ENCODE results near the gene CPLANE2.

The CPLANE2 gene

GRCh38 chr1:16189003-16189402, 48.0 kb downstream of the CPLANE2 start:
- Mint-ChIP-seq H3K36me3 (ENCODE audit: low read depth) (no peaks in the 10 kb centered on the region), H3K9me3 (no peaks in the 10 kb centered on the region), H3K4me1 (peaks cover 18% of the 10 kb centered on the region), H3K4me3 (no peak overlapping the region), H3K27ac (no peak overlapping the region), H3K27me3 (ENCODE audit: low read depth, poor library complexity) (peaks cover 5% of the 10 kb centered on the region)
- DNase-seq, result no peak
- no peak for TF ChIP-seq CTCF (IDR thresholded peaks at IDR 0.05)

- TF ChIP-seq CTCF (IDR thresholded peaks at IDR 0.05), result peak; percentile 94
- H3K4me1 Mint-ChIP-seq, result peaks cover 23% of the 10 kb centered on the region
- peaks cover 5% of the 10 kb centered on the region for H3K27me3 Mint-ChIP-seq (ENCODE audit: low read depth, poor library complexity)
- H3K36me3 Mint-ChIP-seq (ENCODE audit: low read depth), result no peaks in the 10 kb centered on the region
- DNase-seq, result peak; percentile 85
- no peak overlapping the region for H3K27ac Mint-ChIP-seq
- no peaks in the 10 kb centered on the region for H3K9me3 Mint-ChIP-seq
- H3K4me3 Mint-ChIP-seq, result no peak overlapping the region
Observed at GRCh38 chr1:16187748-16188401, 49.1 kb downstream of the CPLANE2 start.

GRCh38 chr1:16186655-16187235, 50.2 kb downstream of the CPLANE2 start:
- H3K27ac Mint-ChIP-seq, result no peak overlapping the region
- no peak for TF ChIP-seq CTCF (IDR thresholded peaks at IDR 0.05)
- no peak overlapping the region for H3K4me3 Mint-ChIP-seq

GRCh38 chr1:16184557-16185303, 52.3 kb downstream of the CPLANE2 start:
- H3K27ac Mint-ChIP-seq, result no peak overlapping the region
- H3K4me3 Mint-ChIP-seq, result no peak overlapping the region
- DNase-seq, result no peak
- no peak for TF ChIP-seq CTCF (IDR thresholded peaks at IDR 0.05)
- H3K4me1 Mint-ChIP-seq, result peaks cover 38% of the 10 kb centered on the region
- H3K36me3 Mint-ChIP-seq (ENCODE audit: low read depth), result no peaks in the 10 kb centered on the region
- H3K27me3 Mint-ChIP-seq (ENCODE audit: low read depth, poor library complexity), result peaks cover 5% of the 10 kb centered on the region
- H3K9me3 Mint-ChIP-seq, result no peaks in the 10 kb centered on the region

More at GRCh38 chr1:16186655-16187235, 50.2 kb downstream of the CPLANE2 start:
- Mint-ChIP-seq H3K9me3 (no peaks in the 10 kb centered on the region), H3K36me3 (ENCODE audit: low read depth) (no peaks in the 10 kb centered on the region), H3K4me1 (peaks cover 30% of the 10 kb centered on the region), H3K27me3 (ENCODE audit: low read depth, poor library complexity) (peaks cover 5% of the 10 kb centered on the region)
- no peak for DNase-seq

GRCh38 chr1:16183765-16184556, 53.0 kb downstream of the CPLANE2 start:
- H3K4me1 Mint-ChIP-seq, result peaks cover 37% of the 10 kb centered on the region
- no peak for DNase-seq
- H3K27me3 Mint-ChIP-seq (ENCODE audit: low read depth, poor library complexity), result peaks cover 4% of the 10 kb centered on the region
- H3K27ac Mint-ChIP-seq, result peak overlapping the region; percentile 30
- no peak overlapping the region for H3K4me3 Mint-ChIP-seq
- H3K9me3 Mint-ChIP-seq, result no peaks in the 10 kb centered on the region
- H3K36me3 Mint-ChIP-seq (ENCODE audit: low read depth), result no peaks in the 10 kb centered on the region
- no peak for TF ChIP-seq CTCF (IDR thresholded peaks at IDR 0.05)

All from nephron progenitor cell (in vitro differentiated cells).